RWPE2 (cell line): ENCODE data around the gene YES1.

Source experiments
- ATAC-seq: fragments of 200-7000 bp; cut with Tn5 transposase; 3 replicates; pipeline ENCODE4 v1.9.1; 2021; ENCODE audit warnings: low read depth
- DNase-seq: peaks from one replicate; pipeline ENCODE4 v3.0.0-alpha.2; 2020; ENCODE audit warnings: low spot score
- H3K27ac ChIP-seq: fragments of 450-650 bp; 2 replicates; pipeline ENCODE4 v1.5.1; 2017; ENCODE audit warnings: mild to moderate bottlenecking; ENCODE audit not compliant: poor library complexity, severe bottlenecking
- H3K27me3 ChIP-seq: fragments of 250-450 bp; sonication (Bioruptor Pico); 2 replicates; pipeline ENCODE4 v1.5.1; 2021; ENCODE audit warnings: mild to moderate bottlenecking, moderate library complexity; ENCODE audit not compliant: insufficient read depth, poor library complexity, severe bottlenecking
- H3K36me3 ChIP-seq: fragments of 250-450 bp; sonication (Bioruptor Pico); 2 replicates; pipeline ENCODE4 v1.5.1; 2020; ENCODE audit warnings: low read depth, mild to moderate bottlenecking, moderate library complexity
- H3K4me1 ChIP-seq: fragments of 250-450 bp; sonication (Bioruptor Pico); 2 replicates; pipeline ENCODE4 v1.5.1; 2021; ENCODE audit warnings: mild to moderate bottlenecking, moderate library complexity; ENCODE audit not compliant: insufficient read depth, poor library complexity, severe bottlenecking
- H3K4me3 ChIP-seq: fragments of 250-450 bp; sonication (Bioruptor Pico); 2 replicates; pipeline ENCODE4 v1.5.1; 2021; ENCODE audit warnings: mild to moderate bottlenecking, moderate library complexity; ENCODE audit not compliant: severe bottlenecking
- H3K9me3 ChIP-seq: fragments of 250-450 bp; sonication (Bioruptor Pico); 2 replicates; pipeline ENCODE4 v1.5.1; 2021; ENCODE audit warnings: mild to moderate bottlenecking, moderate library complexity; ENCODE audit not compliant: severe bottlenecking
- CTCF ChIP-seq: fragments of 450-650 bp; IDR thresholded peaks from one replicate; pipeline ENCODE4 v1.5.1; 2017; ENCODE audit warnings: mild to moderate bottlenecking, moderate library complexity; ENCODE audit not compliant: poor library complexity, severe bottlenecking

The YES1 gene

GRCh38 chr18:825891-826585 lies 14.0 kb upstream of the YES1 start:
- TF ChIP-seq CTCF, result no peak
- H3K27me3 ChIP-seq, result no peaks in the 10 kb centered on the region
- H3K9me3 ChIP-seq, result no peaks in the 10 kb centered on the region
- no peak overlapping the region for H3K4me3 ChIP-seq
- H3K27ac ChIP-seq, result no peak overlapping the region
- no peaks in the 10 kb centered on the region for H3K36me3 ChIP-seq
- no peak for ATAC-seq
- no peak for DNase-seq
- H3K4me1 ChIP-seq, result no peaks in the 10 kb centered on the region

GRCh38 chr18:824179-824578 lies 12.1 kb upstream of the YES1 start:
- H3K36me3 ChIP-seq, result no peaks in the 10 kb centered on the region
- no peak for TF ChIP-seq CTCF
- no peaks in the 10 kb centered on the region for H3K4me1 ChIP-seq
- ATAC-seq (no peak), DNase-seq (no peak)
- H3K27me3 ChIP-seq, result no peaks in the 10 kb centered on the region
- H3K9me3 ChIP-seq, result no peaks in the 10 kb centered on the region
- H3K4me3 ChIP-seq, result no peak overlapping the region
- no peak overlapping the region for H3K27ac ChIP-seq

GRCh38 chr18:820591-821165 lies 8.6 kb upstream of the YES1 start:
- Histone ChIP-seq H3K36me3 (no peaks in the 10 kb centered on the region), H3K4me1 (no peaks in the 10 kb centered on the region), H3K9me3 (no peaks in the 10 kb centered on the region), H3K4me3 (no peak overlapping the region), H3K27ac (no peak overlapping the region), H3K27me3 (no peaks in the 10 kb centered on the region)
- no peak for TF ChIP-seq CTCF
- no peak for ATAC-seq
- DNase-seq, result no peak

GRCh38 chr18:816869-817268 lies 4.8 kb upstream of the YES1 start:
- Histone ChIP-seq H3K27me3 (no peaks in the 10 kb centered on the region), H3K36me3 (no peaks in the 10 kb centered on the region), H3K4me1 (no peaks in the 10 kb centered on the region), H3K4me3 (no peak overlapping the region), H3K27ac (no peak overlapping the region), H3K9me3 (no peaks in the 10 kb centered on the region)
- DNase-seq (no peak), ATAC-seq (no peak)
- no peak for TF ChIP-seq CTCF

- no peak for TF ChIP-seq CTCF
- H3K4me1 ChIP-seq, result no peaks in the 10 kb centered on the region
- ATAC-seq, result no peak
- H3K27me3 ChIP-seq, result no peaks in the 10 kb centered on the region
- no peak overlapping the region for H3K27ac ChIP-seq
- H3K36me3 ChIP-seq, result no peaks in the 10 kb centered on the region
- no peaks in the 10 kb centered on the region for H3K9me3 ChIP-seq
- no peak overlapping the region for H3K4me3 ChIP-seq
- no peak for DNase-seq
Observed at GRCh38 chr18:816088-816653, 4.1 kb upstream of the YES1 start.
